HEK293 (cell line): ENCODE data around the gene COX7A1.

Experiments
- CTCF ChIA-PET: fragments of 350-600 bp; formaldehyde crosslinking; extraction: SDS; loops from one replicate; lab custom pipeline; 2021; ENCODE audit warnings: antibody characterized with exemption; lab: Yijun Ruan, JAX
- POLR2A ChIA-PET: fragments of 300-600 bp; formaldehyde crosslinking; extraction: SDS; loops from one replicate; lab custom pipeline; 2020; ENCODE audit warnings: antibody characterized with exemption, inconsistent platforms; lab: Yijun Ruan, JAX
- H3K27ac ChIP-seq: fragments of 200-500 bp; sonication (Bioruptor generic); 2 replicates; pipeline ENCODE4 v1.5.1; 2014; ENCODE audit warnings: low read depth, low read length, control low read depth, inconsistent platforms; ENCODE audit errors: extremely low read depth
- H3K36me3 ChIP-seq, 2 experiments: fragments of 200-500 bp in 1 of 2; sonication (Bioruptor generic) in 1 of 2; 1 replicate in 1 of 2; 2 replicates in 1 of 2; pipeline ENCODE4 v1.5.1; 2014 to 2017; ENCODE audit warnings: inconsistent platforms in 2 of 2, low read length in 2 of 2; ENCODE audit not compliant: control insufficient read depth in 2 of 2, insufficient read depth in 1 of 2
- H3K4me1 ChIP-seq: fragments of 200-500 bp; sonication (Bioruptor generic); 2 replicates; pipeline ENCODE4 v1.5.1; 2014; ENCODE audit warnings: mild to moderate bottlenecking, low read length, inconsistent platforms; ENCODE audit not compliant: control insufficient read depth, insufficient read depth
- H3K4me3 ChIP-seq: 2 replicates; pipeline ENCODE4 v1.5.1; 2011; ENCODE audit warnings: low read depth, mild to moderate bottlenecking, control low read depth, low read length, moderate library complexity
- H3K9me3 ChIP-seq: fragments of 200-500 bp; sonication (Bioruptor generic); 2 replicates; pipeline ENCODE4 v1.5.1; 2014; ENCODE audit warnings: low read depth, low read length, inconsistent platforms; ENCODE audit not compliant: control insufficient read depth, insufficient read depth
- ELK4 ChIP-seq: IDR thresholded peaks from 2 replicates; pipeline ENCODE4 v1.6.1; 2011; ENCODE audit warnings: mild to moderate bottlenecking, low read depth, low read length, borderline replicate concordance
- GLI4 ChIP-seq: fragments of 450-650 bp; formaldehyde crosslinking; IDR thresholded peaks from 2 replicates; pipeline ENCODE4 v1.5.1; 2016; ENCODE audit warnings: missing biosample characterization, missing genetic modification characterization
- KLF1 ChIP-seq: fragments of 450-650 bp; formaldehyde crosslinking; IDR thresholded peaks from 2 replicates; pipeline ENCODE4 v1.5.1; 2016; ENCODE audit warnings: missing biosample characterization, missing genetic modification characterization
- KLF10 ChIP-seq: fragments of 450-650 bp; IDR thresholded peaks from 2 replicates; pipeline ENCODE4 v1.5.1; 2018; ENCODE audit warnings: missing biosample characterization, mild to moderate bottlenecking, missing genetic modification characterization
- KLF7 ChIP-seq: fragments of 450-650 bp; formaldehyde crosslinking; IDR thresholded peaks from 2 replicates; pipeline ENCODE4 v1.5.1; 2016; ENCODE audit warnings: missing biosample characterization, missing genetic modification characterization, borderline replicate concordance
- REST ChIP-seq: fragments of 450-650 bp; formaldehyde crosslinking; IDR thresholded peaks from 2 replicates; pipeline ENCODE4 v1.5.1; 2016; ENCODE audit warnings: missing biosample characterization, missing genetic modification characterization
- SALL2 ChIP-seq: fragments of 450-650 bp; formaldehyde crosslinking; IDR thresholded peaks from 2 replicates; pipeline ENCODE4 v1.5.0; 2017; ENCODE audit warnings: missing biosample characterization, mild to moderate bottlenecking, missing genetic modification characterization, borderline replicate concordance
- SCRT1 ChIP-seq: fragments of 450-650 bp; formaldehyde crosslinking; IDR thresholded peaks from 2 replicates; pipeline ENCODE4 v1.5.1; 2016; ENCODE audit warnings: missing biosample characterization, missing genetic modification characterization, borderline replicate concordance
- SCRT2 ChIP-seq: fragments of 450-650 bp; formaldehyde crosslinking; IDR thresholded peaks from 2 replicates; pipeline ENCODE4 v1.5.1; 2016; ENCODE audit warnings: missing biosample characterization, missing genetic modification characterization
- WT1 ChIP-seq: fragments of 450-650 bp; formaldehyde crosslinking; IDR thresholded peaks from 2 replicates; pipeline ENCODE4 v1.5.1; 2016; ENCODE audit warnings: missing biosample characterization, missing genetic modification characterization
- ZBTB17 ChIP-seq: fragments of 450-650 bp; formaldehyde crosslinking; IDR thresholded peaks from 2 replicates; pipeline ENCODE4 v1.5.1; 2016; ENCODE audit warnings: missing biosample characterization, missing genetic modification characterization
- ZFP37 ChIP-seq: fragments of 450-650 bp; formaldehyde crosslinking; IDR thresholded peaks from 2 replicates; pipeline ENCODE4 v1.5.1; 2016; ENCODE audit warnings: missing biosample characterization, missing genetic modification characterization
- ZFP69B ChIP-seq: fragments of 450-650 bp; formaldehyde crosslinking; IDR thresholded peaks from 2 replicates; pipeline ENCODE4 v1.5.1; 2016; ENCODE audit warnings: missing biosample characterization, missing genetic modification characterization
- ZNF112 ChIP-seq: fragments of 450-650 bp; formaldehyde crosslinking; IDR thresholded peaks from 2 replicates; pipeline ENCODE4 v1.5.0; 2017; ENCODE audit warnings: missing biosample characterization, missing genetic modification characterization
- ZNF132 ChIP-seq: fragments of 450-650 bp; formaldehyde crosslinking; IDR thresholded peaks from 2 replicates; pipeline ENCODE4 v1.5.1; 2017; ENCODE audit warnings: missing biosample characterization, missing genetic modification characterization, borderline replicate concordance
- ZNF138 ChIP-seq: fragments of 450-650 bp; formaldehyde crosslinking; IDR thresholded peaks from 2 replicates; pipeline ENCODE4 v1.5.1; 2016; ENCODE audit warnings: missing biosample characterization, missing genetic modification characterization, borderline replicate concordance
- ZNF157 ChIP-seq: fragments of 450-650 bp; formaldehyde crosslinking; IDR thresholded peaks from 2 replicates; pipeline ENCODE4 v1.5.1; 2016; ENCODE audit warnings: missing biosample characterization, missing genetic modification characterization
- ZNF175 ChIP-seq: fragments of 450-650 bp; formaldehyde crosslinking; IDR thresholded peaks from 2 replicates; pipeline ENCODE4 v1.5.1; 2016; ENCODE audit warnings: missing biosample characterization, missing genetic modification characterization
- ZNF18 ChIP-seq: fragments of 450-650 bp; formaldehyde crosslinking; IDR thresholded peaks from 2 replicates; pipeline ENCODE4 v1.5.1; 2016; ENCODE audit warnings: missing biosample characterization, missing genetic modification characterization
- ZNF221 ChIP-seq: fragments of 450-650 bp; formaldehyde crosslinking; IDR thresholded peaks from 2 replicates; pipeline ENCODE4 v1.5.1; 2017; ENCODE audit warnings: missing biosample characterization, missing genetic modification characterization, borderline replicate concordance
- ZNF302 ChIP-seq: fragments of 450-650 bp; formaldehyde crosslinking; IDR thresholded peaks from 2 replicates; pipeline ENCODE4 v1.5.1; 2016; ENCODE audit warnings: missing biosample characterization, missing genetic modification characterization, low read depth
- ZNF544 ChIP-seq: fragments of 450-650 bp; formaldehyde crosslinking; IDR thresholded peaks from 2 replicates; pipeline ENCODE4 v1.5.0; 2017; ENCODE audit warnings: missing biosample characterization, missing genetic modification characterization
- ZNF768 ChIP-seq: fragments of 450-650 bp; formaldehyde crosslinking; IDR thresholded peaks from 2 replicates; pipeline ENCODE4 v1.5.1; 2018; ENCODE audit warnings: missing biosample characterization, mild to moderate bottlenecking, missing genetic modification characterization
- ZNF777 ChIP-seq: fragments of 450-650 bp; formaldehyde crosslinking; IDR thresholded peaks from 2 replicates; pipeline ENCODE4 v1.5.1; 2017; ENCODE audit warnings: missing biosample characterization, missing genetic modification characterization, borderline replicate concordance
- TF ChIP-seq, protein P1 (sequence below): fragments of 450-650 bp; formaldehyde crosslinking; optimal IDR thresholded peaks from 2 replicates; pipeline ENCODE3; 2016; ENCODE audit warnings: missing biosample characterization, mild to moderate bottlenecking, missing genetic modification characterization

The COX7A1 gene

GRCh38 chr19:36116344-36116637, 36.0 kb downstream of the COX7A1 start:
- peak overlapping the region; percentile 92 for H3K27ac ChIP-seq
- H3K4me1 ChIP-seq = peaks cover 36% of the 10 kb centered on the region
- H3K36me3 ChIP-seq = peaks cover 62 to 66% of the 10 kb centered on the region in 2 experiments
- POLR2A ChIA-PET = interaction anchor here (1.8 to 4.5 kb wide), 7 partner anchors 10 to 99 kb away, joined by 16 to 96 read pairs (median 22); partner anchors contain the start of genes THAP8, ZNF146 and ZNF565
- no peak for TF ChIP-seq ZNF768 (tag by site-specific recombination)
- no peak for TF ChIP-seq REST (tag by site-specific recombination)
- TF ChIP-seq ZNF18 (tag by site-specific recombination) = no peak
- no peak for TF ChIP-seq ZNF221 (tag by site-specific recombination)
- TF ChIP-seq KLF7 (tag by site-specific recombination) = no peak
- TF ChIP-seq WT1 (tag by site-specific recombination) = no peak
- TF ChIP-seq ELK4 = no peak
- no peak for TF ChIP-seq KLF10 (tag by site-specific recombination)
- TF ChIP-seq ZNF777 = no peak
- TF ChIP-seq, protein P1, sequence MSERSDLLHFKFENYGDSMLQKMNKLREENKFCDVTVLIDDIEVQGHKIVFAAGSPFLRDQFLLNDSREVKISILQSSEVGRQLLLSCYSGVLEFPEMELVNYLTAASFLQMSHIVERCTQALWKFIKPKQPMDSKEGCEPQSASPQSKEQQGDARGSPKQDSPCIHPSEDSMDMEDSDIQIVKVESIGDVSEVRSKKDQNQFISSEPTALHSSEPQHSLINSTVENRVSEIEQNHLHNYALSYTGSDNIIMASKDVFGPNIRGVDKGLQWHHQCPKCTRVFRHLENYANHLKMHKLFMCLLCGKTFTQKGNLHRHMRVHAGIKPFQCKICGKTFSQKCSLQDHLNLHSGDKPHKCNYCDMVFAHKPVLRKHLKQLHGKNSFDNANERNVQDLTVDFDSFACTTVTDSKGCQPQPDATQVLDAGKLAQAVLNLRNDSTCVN (tag by site-specific recombination) = no peak
- no peak for TF ChIP-seq ZFP69B (tag by site-specific recombination)
- TF ChIP-seq SCRT2 (tag by site-specific recombination) = no peak; the same call in 1 of the 2 replicates
- no peak for TF ChIP-seq ZNF302 (tag by site-specific recombination)
- TF ChIP-seq, all 188 proteins: peak for 0
- CTCF ChIA-PET = interaction anchor here (0.6 to 5.1 kb wide), 4 partner anchors 11 to 264 kb away, joined by 3 to 49 read pairs (median 14); no protein-coding TSS in a partner anchor
- H3K9me3 ChIP-seq = no peaks in the 10 kb centered on the region
- no peak overlapping the region for H3K4me3 ChIP-seq

GRCh38 chr19:36115453-36116343, 36.5 kb downstream of the COX7A1 start, which contains the start of gene TBCB:
Gene TBCB, plus strand, starts transcription at chr19:36115468. Its CDS starts 93 bp downstream, at chr19:36115561.
- Histone ChIP-seq H3K27ac (peak within 1 kb of the TSS; percentile 92), H3K9me3 (no peaks in the 10 kb centered on the region), H3K4me1 (peaks cover 35% of the 10 kb centered on the region), H3K36me3 (peaks cover 60 to 65% of the 10 kb centered on the region in 2 experiments), H3K4me3 (peak within 1 kb of the TSS; percentile 58)
- ChIA-PET CTCF (interaction anchor here (0.6 to 5.1 kb wide), 9 partner anchors 11 to 1600 kb away, joined by 3 to 49 read pairs (median 4); partner anchors contain the start of genes ALKBH6 and THAP8), POLR2A (interaction anchor here (0.5 to 4.5 kb wide), 45 partner anchors 9 to 962 kb away, joined by 3 to 96 read pairs (median 4); partner anchors contain the start of genes ALKBH6, CAPNS1, COX6B1 and LIN37)
- TF ChIP-seq ZBTB17 (tag by site-specific recombination) = no peak
- no peak for TF ChIP-seq GLI4 (tag by site-specific recombination)
- TF ChIP-seq ZNF132 (tag by site-specific recombination) = no peak
- peak; percentile 96 for TF ChIP-seq KLF1
- TF ChIP-seq ZNF112 (tag by site-specific recombination) = no peak
- no peak for TF ChIP-seq ZNF157 (tag by site-specific recombination)
- no peak for TF ChIP-seq ZNF221 (tag by site-specific recombination)
- TF ChIP-seq SALL2 = no peak
- no peak for TF ChIP-seq ZNF175 (tag by site-specific recombination)
- no peak for TF ChIP-seq ZNF138 (tag by site-specific recombination)
- TF ChIP-seq ZNF544 (tag by site-specific recombination) = no peak
- TF ChIP-seq ZFP37 (tag by site-specific recombination) = 0 out of 2 replicates have a peak, but pooled peaks have one; percentile 34
- no peak for TF ChIP-seq SCRT1 (tag by site-specific recombination)
- TF ChIP-seq, protein P1 (tag by site-specific recombination) = peak; percentile 81
